Activated effector memory CD4-positive, alpha-beta T cell treated with Interleukin-2 at 50 U/mL for 16 hours (primary cell): ENCODE measurements around the gene DOP1B.

Source experiments
- DNase-seq: peaks from one replicate; pipeline ENCODE4 v3.0.0-alpha.2; 2020

Gene DOP1B

GRCh38 chr21:36205962-36206361 lies 49.3 kb downstream of the DOP1B start:
- no peak for DNase-seq
